Stimulated activated CD8-positive, alpha-beta memory T cell treated with anti-CD3 and anti-CD28 coated beads, Interleukin-7, amount 100 ng/mL, for 48 hours (primary cell): ENCODE data around the gene COLQ.
"Not testable (repeated sequence)": the region's sequence is repeated elsewhere in the genome, so short reads cannot be mapped to it uniquely, and the experiment has no call there.

Experiments used
- DNase-seq, 2 donors: peaks; one replicate each; pipeline ENCODE4 v3.0.0-alpha.2; 2020; ENCODE audit warnings: low read depth in 1 of 2; ENCODE audit errors: extremely low read depth in 1 of 2

Gene COLQ

DNA sequence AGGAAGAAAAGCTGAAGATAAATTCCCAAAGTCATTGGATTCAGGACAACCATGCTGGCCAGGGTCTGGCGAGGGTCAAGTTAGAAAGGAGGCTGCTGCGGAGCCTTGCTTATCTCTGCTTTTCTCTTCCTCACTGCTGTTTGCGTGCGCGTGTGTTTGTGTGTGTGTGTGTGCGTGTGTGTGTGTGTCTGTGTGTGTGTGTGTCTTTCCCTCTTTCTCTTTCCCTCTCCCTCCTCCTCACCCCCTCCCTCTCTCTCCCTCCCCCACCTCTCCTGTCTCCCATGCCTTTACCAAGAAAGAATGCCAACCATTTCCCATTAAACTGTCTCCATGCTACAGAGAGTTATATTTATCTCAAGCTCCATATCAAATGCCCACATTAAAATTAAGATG is at the start of gene COLQ:
Gene COLQ (minus strand): TSS at position 134 of the 393 bp plus-strand sequence. CDS start 81 bp downstream, at position 53.
- DNase-seq, result no peak

DNA sequence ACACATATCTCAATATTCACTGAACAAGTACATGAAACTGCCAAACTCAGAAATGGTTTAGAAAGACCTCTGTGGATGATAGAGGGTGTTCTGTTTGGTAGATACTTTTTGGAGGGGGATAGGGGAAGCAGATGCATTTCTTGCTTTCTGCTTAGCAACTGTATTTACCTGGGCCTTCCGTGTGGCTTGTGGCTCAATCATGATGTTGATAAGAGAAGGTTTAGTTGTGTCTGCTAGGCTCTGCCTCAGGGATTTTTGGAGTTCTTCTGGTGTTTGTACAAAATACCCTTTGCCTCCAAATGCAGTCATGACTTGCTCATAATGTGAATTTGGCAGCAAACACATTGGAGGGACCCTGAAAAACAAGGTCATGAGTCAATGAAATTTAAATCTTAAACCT is 41.7 kb upstream of the COLQ start:
- no peak for DNase-seq

DNA sequence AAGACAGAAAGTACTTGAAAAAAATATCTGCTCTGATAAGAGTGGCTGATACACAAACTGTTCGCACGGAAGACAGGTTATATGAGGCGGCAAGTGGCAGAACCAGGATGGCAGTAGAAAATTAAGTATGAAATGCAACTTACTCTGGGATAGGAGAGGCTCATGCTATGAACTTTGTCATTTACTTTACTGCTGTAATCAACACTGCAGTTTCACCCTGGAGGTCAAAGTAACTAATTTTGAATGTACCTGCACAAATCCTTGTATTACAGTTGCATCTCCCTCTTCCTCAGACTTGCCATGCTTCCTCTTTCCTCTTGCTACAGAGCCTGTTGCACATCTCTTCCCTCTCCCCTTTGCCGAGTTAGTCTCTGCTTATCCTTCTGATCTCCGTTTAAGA is 41.1 kb upstream of the COLQ start:
- DNase-seq, result no peak

DNA sequence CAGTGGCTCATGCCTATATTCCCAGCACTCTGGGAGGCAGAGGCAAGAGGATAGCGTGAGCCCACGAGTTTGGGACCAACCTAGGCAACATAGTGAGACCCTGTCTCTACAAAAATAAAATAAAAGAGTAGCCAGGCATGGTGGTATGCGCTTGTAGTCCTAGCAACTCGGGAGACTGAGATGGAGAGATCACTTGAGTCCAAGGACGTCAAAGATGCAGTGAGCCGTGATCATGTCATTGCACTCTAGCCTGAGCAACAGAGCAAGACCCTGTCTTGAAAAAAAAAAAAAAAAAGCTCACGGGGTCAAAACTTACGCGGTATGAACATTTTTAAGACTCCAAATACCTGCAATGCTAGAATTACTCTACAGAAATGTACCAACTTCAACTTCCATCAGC is 37.1 kb upstream of the COLQ start:
- no peak for DNase-seq

- no peak for DNase-seq
Measured at GRCh38 chr3:15557511-15557946, 36.0 kb upstream of the COLQ start.

DNA sequence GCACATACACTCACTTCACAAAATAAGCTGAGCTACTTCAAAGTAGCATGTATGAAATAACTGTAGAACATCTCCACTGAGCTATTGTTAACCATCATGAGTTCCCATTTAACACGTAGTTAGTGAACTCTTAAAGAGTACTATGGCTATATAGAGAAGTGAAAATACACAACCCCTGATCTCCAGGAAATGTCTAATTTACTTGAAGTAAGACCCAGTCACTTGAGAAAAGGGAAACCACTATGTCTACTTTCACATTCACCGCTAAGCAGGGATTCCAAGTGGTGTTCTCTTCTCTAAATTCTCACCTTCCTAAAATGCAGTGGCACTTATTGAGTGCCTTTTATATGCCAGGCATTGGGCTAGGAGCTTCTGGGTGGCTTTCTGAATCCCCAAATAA is 35.0 kb upstream of the COLQ start:
- DNase-seq, result no peak

DNA sequence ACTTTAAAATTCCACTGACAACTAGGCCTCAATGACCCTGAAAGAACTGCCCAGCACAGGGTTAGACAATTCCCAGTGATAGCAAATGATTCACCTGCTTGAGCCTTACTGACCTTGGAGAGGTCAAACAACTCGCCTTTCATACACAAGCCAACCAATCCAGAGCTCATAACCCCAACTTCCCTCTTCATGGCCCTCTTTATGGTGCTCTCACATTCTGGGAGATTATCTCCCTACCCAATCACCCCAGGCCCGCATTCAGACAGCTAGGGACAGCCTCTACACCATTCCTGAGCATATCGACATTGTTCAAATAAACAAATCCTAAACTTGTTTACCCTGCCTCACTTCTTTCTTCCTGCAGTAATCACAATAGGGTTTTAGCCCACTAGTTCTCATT is 32.2 kb upstream of the COLQ start:
- no peak for DNase-seq

- no peak for DNase-seq
Measured at GRCh38 chr3:15551902-15552301, 30.4 kb upstream of the COLQ start.

- DNase-seq, result no peak
Measured at GRCh38 chr3:15549846-15550245, 28.3 kb upstream of the COLQ start.

- DNase-seq, result no peak
Measured at GRCh38 chr3:15542614-15543013, 21.1 kb upstream of the COLQ start.

DNA sequence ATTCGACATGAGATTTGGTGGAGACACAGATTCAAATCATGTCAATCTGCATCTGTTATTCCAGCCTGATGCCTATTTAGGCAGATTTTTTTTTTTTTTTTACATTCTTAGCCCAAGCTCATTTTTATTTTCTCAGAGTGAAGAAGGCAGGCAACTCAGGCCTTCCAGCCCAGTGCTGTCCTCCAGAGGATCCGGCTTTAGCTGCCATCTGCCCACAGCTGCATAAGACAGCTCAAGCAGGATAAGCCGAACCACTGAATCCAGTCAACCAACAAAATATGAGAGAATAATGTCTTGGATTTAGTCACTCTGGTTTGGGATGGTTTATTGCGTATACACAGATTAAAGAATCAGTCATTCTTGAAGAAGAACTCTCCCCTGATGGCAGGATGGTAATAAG is 19.9 kb upstream of the COLQ start:
- DNase-seq, result no peak

GRCh38 chr3:15539066-15539465 is 17.6 kb upstream of the COLQ start:
- no peak for DNase-seq

DNA sequence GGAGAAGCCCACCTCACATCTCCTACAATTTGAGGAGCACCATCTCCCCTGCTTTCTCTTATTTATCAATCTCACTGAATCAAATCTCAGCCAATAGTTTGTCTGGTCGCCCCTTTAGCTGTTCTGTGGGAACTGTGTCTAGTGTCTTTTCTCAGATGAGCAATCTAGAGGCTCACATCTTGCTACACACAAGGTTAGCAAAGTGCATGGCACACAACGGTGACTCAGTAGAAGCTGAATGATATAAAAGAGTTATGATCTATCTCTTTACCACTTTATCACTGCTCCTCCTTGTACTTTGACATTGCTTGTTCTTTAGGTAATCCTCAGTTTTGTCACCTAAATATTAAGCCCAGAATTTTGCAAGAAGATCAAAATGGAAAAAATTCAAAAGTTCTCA is 16.8 kb upstream of the COLQ start:
- no peak for DNase-seq

GRCh38 chr3:15536856-15537255 is 15.3 kb upstream of the COLQ start:
- no peak for DNase-seq

- peak in 1 of 2 donors; percentile 32 for DNase-seq
Measured at GRCh38 chr3:15535732-15536131, 14.2 kb upstream of the COLQ start.

DNA sequence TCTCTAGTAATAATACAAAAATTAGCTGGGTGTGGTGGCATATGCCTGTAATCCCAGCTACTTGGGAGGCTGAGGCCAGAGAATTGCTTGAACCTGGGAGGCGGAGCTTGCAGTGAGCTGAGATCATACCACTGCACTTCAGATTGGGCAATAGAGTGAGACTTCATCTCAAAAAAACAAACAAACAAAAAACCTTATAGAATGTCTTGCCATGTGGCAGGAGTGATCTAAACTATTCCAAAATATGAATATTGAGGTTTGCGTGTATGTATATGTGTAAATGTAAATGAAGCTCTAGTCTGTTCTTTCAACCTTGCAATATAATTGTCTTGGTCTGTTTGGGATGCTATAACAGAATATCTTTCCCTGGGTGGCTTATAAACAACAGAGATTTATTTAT is 11.1 kb upstream of the COLQ start:
- DNase-seq, result not testable (repeated sequence)

- no peak for DNase-seq
Measured at GRCh38 chr3:15531346-15531745, 9.8 kb upstream of the COLQ start.

DNA sequence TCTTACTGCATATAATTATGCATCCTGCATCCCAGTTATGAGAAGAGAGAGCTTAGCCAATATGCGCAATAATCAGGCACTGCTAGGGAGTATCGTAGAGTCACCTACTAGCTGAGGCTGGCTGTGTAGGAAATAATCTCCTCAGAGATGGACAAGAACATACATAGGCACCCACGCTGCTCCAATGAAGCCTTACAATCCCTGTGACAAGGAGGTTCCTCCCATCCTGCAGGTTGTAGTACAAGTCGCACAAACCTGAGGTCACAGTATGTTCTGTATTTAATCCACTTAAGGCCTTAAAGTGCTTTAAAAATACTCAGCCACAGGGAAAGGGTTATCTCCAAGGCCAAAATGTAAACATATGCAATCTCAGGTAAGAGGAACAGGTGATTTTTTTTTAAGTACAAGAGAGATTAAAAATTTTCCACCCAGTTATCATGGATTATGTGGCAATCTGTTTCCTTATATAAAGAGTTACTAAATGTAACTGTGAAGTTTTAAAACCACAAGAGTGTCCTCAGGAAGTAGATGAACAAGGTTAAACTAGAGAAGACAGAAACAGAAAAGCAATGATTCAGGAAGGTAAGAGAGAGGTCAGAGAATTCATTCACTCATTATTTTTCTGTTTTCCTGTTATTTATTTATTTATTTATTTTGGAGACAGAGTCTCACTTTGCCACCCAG is 7.5 kb upstream of the COLQ start:
- no peak for DNase-seq

DNA sequence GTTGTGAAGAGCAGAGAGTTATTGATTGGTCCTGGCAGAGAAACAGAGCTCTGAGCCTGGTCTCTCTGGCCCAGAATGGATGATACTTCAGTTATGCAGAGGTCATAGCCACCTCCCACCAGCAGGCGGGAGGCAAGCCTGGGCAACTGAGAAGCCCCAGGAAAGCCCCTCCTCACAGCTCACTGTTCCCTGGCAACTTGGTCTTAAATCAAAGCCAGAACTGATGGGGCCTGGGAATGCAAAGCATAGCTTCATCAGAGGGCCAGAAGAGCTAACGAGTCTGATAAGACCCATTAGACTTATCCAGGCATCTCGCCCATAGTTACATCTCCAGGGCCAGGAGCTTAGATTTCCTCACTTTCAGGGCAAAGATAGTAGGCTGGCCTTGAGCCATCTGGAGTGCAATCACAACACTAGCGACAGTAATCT is 5.5 kb upstream of the COLQ start:
- DNase-seq, result no peak

- DNase-seq, result no peak
Measured at GRCh38 chr3:15525790-15526189, 4.3 kb upstream of the COLQ start.

GRCh38 chr3:15523660-15524417 is 2.3 kb upstream of the COLQ start:
- DNase-seq, result no peak

GRCh38 chr3:15522016-15522415 is 510 bp upstream of the COLQ start:
- no peak for DNase-seq
